CD4-positive, alpha-beta T cell treated with Interleukin-17A for 1 hour (primary cell): ENCODE data around the gene MAGEA8.
"Not testable (repeated sequence)": the region's sequence is repeated elsewhere in the genome, so short reads cannot be mapped to it uniquely, and the experiment has no call there.

Experiments used
- DNase-seq: peaks from one replicate; pipeline ENCODE4 v3.0.0-alpha.2; 2020

MAGEA8 gene, protein sequence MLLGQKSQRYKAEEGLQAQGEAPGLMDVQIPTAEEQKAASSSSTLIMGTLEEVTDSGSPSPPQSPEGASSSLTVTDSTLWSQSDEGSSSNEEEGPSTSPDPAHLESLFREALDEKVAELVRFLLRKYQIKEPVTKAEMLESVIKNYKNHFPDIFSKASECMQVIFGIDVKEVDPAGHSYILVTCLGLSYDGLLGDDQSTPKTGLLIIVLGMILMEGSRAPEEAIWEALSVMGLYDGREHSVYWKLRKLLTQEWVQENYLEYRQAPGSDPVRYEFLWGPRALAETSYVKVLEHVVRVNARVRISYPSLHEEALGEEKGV

DNA sequence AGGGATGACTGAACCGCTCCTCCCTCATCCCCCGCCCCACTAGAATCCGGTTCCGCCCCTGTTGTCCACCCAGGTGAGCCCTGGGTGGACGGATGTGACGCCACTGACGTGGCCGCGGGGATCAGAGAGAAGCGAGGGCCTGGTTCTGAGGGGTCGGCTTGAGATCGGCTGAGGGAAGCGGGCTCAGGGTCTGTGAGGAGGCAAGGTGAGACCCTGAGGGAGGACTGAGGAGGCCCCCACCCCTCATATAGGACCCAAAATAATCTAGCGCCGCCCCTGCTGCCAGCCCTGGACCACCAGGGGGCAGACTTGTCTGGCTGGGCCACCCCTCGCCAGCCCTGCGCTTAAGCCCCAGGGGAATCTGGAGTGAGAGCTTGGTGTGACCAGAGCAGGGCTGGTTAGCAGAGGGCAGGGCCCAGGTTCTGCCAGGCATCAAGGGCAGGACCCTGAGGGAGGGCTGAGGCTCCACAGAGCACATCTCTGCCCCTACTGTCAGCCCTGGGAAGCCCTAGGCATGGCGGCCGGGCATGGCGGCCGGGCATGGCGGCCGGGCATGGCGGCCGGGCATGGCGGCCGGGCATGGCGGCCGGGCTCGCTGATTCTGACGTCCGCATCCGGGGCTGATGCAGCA is at the start of gene MAGEA8:
MAGEA8 (plus strand) TSS at position 103 of the 631 bp plus-strand sequence. CDS start 3,090 bp downstream, outside the sequence.
- DNase-seq, result no peak

DNA sequence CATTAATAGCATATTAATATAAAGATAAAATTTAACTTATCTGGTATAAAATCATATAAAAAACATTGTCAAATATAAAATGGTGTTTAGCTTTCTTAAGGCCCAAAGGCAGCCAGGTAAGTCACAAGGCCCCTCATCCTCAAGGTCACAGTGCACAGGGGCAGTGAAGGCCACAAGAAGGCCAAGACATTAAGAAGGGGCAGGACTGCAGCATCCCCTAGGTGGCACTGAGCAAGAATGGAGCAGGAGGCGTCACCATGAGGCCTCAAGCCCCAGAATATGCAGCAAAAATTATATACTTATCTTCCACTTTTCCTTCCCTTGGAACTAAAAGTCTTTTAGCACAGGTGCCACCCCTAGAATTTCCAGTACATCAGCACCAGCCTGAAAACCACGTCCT is 49.5 kb upstream of the MAGEA8 start:
- no peak for DNase-seq

DNA sequence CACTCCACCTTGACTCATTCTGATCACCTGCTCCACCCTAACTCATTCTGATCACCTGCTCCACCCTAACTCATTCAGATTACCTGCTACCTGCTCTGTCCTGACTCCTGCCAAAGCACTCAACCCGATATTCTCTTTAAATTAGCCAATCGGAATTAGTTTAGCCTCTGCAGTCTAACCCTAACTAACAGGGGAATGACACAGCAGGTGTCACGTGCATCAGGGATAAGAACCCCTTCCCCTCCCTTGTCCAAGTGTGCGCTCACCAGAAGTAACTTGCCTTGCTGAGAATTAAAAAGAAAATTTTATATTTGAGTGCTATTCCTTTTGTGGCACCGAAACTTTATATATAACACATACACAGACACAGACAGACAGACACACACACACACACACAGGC is 44.3 kb upstream of the MAGEA8 start:
- not testable (repeated sequence) for DNase-seq

DNA sequence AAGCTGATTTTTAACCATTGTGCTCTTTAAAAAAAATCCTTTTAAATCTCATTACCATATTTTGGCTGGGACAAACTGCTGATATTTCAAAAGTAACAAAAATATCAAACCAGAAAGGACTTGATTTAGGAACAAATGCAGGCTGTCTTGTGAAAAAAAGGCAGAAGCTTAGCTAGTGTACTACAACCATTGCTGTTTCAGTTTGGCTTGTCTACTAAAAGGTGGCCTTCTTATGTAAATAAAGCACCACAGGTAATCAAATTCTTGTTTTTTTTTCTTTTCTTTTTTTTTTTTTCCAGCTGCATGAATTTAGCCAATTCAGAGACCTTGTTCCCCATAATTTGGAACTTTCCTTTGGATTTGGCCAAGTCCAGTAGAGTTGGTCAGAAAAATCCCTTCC is 43.8 kb upstream of the MAGEA8 start:
- no peak for DNase-seq

DNA sequence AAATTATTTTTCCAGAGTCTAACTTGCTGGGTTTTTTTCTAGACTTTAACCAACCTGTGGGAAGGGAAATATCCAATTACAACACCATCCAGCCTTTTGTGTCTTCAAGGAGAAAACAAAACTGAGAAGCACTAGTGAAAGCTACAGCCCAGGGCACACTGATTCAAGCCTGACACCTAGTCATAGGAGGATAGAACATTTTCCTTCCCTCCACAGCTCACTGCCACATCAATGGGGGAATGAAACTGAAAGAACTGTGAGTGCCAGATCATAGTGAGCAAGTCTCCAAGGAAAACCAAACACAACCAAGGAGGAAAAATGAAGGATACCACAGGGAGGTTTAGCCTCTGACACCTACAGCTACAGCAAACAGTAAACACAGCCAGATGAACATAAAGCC is 43.3 kb upstream of the MAGEA8 start:
- DNase-seq, result no peak

DNA sequence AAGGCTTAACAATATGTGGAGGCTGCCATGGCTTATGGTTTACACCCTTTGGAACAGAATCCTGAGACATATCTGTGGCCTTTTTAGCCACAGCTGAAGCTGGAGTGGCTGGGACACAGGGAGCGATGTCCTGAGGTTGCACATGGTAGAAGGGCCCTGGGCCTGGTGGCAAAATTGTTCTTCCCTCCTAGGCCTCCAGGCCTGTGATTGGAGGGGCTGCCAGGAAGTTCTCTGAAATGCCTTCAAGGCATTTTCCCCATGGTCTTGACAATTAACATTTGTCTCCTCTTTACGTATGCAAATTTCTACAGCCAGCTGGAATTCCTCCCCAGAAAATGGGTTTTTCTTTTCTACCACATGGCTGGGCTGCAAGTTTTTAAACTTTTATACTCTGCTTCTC is 39.1 kb upstream of the MAGEA8 start:
- no peak for DNase-seq

DNA sequence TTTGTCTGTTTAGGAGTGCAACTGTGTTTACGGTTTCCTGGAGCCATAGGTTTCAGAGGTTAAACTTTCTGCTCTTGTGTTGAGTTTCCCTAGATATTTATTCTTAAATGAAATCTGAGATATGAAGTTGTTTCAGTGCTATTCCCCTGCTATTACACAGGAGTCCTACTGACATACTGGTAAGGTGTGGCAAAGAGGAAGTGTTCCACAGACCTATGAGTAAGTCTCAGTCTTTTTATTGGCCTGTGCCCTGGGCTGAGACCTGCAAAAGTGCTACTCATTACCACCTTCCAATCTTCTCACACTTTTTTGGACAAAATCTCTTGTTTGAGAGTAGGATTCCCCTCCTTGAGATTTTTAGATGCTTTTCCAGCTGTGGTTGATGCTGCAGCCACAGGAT is 35.6 kb upstream of the MAGEA8 start:
- DNase-seq, result no peak

DNA sequence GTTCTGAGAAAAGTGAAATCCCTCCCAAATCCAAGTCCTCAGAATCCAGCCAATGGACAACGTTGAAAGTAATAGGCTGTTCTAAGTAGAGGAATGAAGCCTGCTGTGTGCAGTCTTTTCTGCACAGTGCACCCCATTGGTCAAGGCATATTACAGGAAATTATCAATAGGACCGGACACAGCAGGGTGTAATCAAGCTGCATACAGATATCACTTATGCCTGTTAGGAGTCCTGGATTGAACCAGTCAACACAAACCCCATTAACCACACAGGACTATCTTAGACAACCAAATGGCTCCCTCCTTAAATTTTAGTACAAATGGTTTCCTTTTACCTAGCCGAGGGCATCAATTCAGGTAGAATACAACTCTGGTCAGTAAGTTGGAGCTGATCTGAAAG is 34.2 kb upstream of the MAGEA8 start:
- DNase-seq, result no peak

DNA sequence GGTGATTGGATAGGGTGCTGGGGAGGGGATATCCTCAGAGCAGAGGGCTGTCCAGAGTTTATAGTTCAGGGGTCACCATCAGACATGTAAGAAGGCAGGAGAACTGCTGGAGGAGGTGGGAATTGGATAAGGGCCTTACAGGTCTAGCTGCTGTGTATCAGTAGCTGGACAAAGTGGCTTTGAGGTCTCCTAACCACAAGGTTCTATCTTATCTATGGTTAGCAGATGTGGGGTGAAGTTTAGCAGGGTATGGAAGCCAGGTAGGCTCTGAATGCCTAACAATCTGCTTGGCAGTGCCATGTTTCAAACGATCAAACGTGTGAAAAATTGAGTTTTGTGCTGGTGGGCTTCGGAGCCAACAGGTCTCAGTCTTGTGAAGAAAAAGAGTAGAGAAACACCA is 32.1 kb upstream of the MAGEA8 start:
- DNase-seq, result no peak

DNA sequence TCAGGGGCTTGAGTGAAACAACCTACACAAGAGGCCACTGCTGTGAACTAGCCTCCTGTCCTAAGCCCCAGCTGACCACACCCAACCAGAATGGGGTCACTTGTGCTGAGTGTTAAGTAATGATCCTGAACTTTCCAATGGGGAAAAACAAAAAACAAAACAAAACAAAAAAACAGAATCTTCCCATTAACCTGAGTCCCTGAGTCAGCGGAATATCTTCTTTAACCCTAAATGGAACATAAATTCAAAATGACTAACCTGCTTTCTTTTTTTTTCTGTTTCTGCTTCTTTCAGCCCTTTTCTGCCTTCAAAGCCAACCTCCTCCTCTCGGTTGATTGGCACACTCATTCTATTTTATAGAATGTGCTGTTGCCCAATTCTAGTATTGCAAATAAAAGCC is 31.2 kb upstream of the MAGEA8 start:
- no peak for DNase-seq

DNA sequence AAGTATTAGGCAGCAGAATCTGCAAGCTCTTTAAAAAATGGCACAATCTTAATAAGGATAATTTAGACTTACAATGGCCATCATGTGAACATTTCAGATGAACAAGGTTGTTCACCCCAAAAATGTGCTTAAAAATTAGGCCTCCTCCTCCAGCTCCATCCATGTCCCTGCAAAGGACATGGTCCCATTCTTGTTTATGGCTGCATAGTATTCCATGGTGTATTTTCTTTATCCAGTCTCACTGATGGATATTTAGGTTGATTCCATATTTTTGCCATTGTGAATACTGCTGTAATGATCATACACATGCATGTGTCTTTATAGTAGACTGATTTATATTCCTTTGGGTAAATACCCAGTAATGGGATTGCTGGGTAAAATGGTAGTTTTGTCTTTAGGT is 29.1 kb upstream of the MAGEA8 start:
- no peak for DNase-seq

DNA sequence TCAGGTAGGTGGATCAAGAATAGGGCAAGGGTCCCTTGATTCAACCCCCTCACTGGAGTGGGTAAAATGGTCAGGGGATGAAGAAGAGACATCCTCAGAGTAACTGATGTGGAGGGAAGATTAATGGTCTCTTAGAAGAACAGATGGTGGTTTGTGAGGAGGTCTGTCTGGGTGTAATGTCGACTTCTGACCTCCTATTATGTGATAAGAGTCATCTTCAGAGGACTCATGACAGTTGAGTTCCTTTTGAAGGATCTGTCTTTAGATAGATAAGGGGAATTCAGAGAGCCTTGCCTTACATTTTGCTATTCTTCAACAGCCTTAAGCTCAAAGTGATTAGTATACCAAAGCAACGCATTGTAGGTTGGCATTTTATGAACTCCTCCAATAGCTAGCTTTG is 27.1 kb upstream of the MAGEA8 start:
- DNase-seq, result no peak

DNA sequence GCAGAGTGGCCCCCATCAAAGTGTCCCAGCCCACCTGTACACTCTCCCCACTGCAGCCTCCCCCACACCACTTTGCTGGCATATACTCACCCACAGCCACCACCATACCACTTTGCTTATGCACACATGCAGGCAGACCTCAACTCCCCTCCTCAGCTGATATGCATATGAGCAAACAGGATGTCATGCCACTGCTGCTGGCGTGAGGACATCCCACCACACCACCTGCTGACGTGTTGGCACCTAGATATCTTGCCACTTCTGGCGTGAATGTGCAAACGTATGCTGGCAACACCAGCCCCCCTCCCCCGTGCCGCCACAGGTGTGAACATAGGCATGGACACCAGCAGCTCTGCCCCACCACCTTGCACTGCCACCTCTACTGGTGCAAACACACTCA is 22.4 kb upstream of the MAGEA8 start:
- DNase-seq, result peak; percentile 17

DNA sequence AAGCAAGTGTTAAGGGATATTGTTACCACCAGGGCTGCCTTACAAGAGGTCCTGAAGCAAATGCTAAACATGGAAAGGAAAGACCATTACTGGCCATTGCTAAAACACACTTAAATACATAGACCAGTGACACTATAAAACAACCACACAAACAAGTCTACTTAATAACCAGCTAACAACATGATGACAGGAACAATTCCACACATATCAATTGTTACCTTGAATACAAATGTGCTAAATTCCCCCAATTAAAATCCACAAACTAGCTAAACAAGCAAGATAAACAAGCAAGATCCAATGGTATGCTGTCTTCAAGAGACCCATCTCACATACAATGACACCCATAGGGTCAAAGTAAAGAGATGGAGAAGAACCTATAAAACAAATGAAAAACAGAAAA is 20.5 kb upstream of the MAGEA8 start:
- DNase-seq, result no peak

DNA sequence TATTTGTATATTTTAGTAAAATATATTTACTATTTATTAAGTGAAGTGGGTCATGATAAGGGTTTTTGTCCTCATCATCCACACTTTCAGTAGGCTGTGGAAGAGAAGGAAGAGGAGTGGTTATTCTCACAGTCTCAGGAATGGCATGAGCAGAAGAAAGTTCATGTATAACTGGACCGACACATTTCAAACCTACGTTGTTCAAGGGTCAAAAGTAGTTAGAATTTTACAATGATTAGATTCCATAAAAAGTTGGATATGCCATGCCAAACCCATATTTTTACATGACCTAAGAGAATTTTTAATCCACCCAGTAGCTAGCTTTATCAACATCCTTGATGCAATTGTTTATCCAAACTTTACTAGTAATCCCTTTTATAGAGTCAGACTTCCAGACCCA is 15.6 kb upstream of the MAGEA8 start:
- DNase-seq, result no peak

DNA sequence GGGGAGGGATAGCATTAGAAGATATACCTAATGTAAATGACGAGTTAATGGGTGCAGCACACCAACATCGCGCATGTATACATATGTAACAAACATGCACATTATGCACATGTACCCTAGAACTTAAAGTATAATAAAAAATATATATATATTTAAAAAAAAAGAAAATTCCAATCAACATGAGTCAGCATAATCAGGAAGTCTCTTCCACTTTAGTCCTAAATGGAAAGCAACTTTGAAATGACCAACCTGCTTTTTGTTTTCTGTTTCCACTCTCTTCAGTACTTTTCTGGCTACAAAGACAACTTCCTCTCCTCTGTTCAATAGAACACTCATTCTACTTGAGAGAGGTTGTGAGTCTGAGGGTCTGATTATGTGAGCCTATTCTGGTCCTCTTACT is 13.5 kb upstream of the MAGEA8 start:
- no peak for DNase-seq

DNA sequence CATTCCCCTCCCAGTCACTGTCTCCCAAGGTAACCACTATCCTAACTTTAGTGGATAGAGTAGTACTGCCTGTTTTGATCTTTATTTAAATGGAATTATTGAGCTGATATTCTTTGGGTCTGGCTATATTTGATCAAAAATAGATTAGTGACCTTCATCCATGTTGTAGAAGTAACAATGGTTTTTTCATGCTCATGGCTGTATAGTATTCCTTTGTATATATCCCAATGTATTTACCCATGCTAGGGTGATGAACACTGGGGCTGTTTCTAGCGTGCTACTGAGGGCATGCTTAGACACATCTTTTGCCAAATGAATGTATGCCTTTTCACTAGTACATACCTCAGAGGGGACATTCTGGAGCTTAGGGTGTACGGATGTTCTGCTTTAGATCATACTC is 10.1 kb upstream of the MAGEA8 start:
- no peak for DNase-seq

DNA sequence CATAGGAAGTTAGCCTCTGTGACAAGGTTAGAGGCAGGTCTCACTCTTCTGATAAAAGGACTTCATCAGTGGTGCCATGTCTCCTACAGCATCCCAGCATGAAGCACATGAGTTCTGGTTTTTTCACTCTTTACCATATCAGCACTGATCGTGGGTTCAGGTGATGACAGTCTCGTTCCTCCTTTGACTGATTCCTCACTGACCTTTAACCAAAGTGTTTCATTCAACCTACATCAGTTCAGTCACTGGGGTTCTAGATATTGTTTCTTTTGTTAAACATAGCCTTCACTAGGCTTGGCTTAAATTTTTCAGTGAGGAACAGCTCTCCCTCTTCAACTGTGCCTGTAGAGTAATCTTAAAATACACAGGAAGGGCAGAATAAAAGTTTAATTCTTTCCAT is 9.6 kb upstream of the MAGEA8 start:
- no peak for DNase-seq

DNA sequence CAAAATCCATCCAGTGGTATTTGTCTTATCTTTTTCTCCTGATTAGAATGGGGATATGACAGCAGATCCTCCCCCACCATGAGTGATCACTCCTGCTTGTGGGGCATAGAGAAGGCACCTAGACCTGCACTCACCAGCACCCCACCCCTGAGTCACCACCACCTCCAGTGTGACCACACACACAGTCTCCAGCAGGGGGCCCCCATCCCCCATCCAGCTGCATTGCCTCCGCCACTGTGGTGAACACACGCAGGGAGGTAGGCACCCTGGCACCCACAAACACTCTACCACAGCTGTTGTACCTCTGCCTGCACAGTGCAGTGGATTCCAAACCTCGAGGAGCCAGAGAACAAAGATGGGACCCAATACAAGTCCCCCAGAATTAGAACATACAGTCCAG is 9.0 kb upstream of the MAGEA8 start:
- peak; percentile 67 for DNase-seq

DNA sequence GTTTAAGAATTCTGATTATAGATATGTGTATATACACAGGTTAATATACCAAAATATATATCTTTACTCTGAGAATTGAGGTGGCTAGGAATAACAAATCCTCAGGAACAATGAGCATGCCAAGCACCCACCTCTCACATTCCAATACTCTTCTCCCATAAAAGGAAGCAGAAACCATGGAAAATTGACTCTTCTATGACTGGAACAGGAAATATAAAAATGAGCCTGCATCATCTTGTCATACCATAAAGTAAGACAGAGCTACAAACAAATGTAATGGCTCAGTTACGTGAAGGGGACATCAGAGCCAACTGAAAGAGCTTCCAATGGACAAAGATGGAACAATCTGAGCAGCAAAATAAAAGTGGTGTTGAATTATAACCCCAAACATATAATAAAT is 3.8 kb upstream of the MAGEA8 start:
- DNase-seq, result no peak

DNA sequence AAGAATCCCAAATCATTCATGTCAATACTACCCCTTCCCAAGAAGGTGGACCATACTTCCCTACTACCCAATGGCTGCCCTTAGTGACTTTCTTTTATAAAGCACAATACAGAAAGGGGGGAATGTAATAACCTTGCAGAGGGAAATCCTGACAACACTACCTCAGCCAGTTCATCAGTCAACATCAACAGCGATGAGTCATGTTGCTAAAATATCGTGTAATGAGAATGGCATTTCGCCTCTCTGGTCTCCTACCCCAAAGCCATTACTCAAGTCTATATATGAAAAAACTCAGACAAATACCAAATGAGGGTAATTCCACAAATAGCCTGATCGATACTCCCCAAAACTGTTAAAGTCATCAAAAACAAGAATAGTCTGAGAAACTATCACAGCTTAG is 3.3 kb upstream of the MAGEA8 start:
- DNase-seq, result no peak

DNA sequence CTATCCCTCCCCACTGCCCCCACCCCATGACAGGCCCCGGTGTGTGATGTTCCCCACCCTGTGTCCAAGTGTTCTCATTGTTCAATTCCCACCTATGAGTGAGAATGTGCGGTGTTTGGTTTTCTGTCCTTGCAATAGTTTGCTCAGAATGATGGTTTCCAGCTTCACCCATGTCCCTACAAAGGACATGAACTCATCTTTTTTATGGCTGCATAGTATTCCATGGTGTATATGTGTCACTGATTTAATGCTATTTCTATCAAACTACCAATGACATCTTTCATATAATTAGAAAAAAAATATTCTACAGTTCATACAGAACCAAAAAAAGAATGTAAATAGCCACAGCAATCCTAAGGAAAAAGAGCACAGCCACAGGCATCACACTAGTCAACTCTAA is 9.8 kb downstream of the MAGEA8 start:
- DNase-seq, result not testable (repeated sequence)

DNA sequence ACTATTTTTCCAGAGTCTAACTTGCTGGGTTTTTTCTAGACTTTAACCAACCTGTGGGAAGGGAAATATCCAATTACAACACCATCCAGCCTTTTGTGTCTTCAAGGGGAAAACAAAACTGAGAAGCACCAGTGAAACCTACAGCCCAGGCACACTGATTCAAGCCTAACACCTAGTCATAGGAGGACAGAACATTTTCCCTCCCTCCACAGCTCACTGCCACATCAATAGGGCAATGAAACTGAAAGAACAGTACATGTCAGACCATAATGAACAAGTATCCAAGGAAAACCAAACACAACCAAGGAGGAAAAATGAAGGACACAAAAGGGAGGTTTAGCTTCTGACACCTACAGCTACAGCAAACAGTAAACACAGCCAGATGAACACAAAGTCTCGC is 17.6 kb downstream of the MAGEA8 start:
- no peak for DNase-seq

DNA sequence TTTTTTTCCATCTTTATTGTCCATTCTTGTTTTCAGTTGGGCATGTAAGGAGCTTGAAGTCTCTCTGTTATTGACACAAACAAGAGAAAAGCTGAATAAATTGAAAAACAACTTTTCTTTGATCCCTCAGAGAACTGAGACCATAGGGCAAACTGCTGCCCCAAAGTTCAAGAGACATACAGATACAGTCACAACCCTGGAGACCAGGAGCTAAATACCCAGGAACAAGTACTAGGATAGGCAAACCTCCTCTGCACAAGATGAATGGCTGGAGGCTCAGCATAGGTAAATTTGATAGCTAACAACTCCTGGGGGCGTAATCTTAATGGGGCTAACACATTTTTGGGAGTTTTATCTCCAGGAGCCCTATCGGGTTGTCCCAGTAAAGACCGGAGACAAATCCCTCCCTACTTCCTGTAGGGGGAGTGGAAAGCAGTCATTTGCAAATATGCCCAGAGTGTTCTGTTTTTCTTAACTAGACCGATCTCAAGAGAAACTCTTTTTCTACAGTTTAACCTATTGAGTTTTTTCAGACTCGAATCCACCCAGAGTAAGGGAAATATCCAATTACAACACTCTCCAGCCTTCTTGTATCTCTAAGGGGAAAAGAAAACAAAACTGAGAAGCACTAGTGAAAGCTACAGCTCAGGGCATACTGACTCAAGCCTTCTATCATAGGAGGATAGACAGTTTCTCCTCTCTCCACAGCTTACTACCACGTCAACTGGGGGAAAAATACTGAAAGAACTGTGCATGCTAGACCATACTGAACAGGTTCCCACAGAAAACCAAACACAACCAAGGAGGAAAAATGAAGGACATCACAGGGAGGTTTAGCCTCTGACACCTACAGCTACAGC is 23.1 kb downstream of the MAGEA8 start:
- no peak for DNase-seq
